ENCODE data around the gene UTS2. TPM values are rescaled to one million over a fixed set of nuclear protein-coding genes. Genes with fewer than 3 reads are reported as not detected.
A peak's percentile ranks its signal among the peaks of the same experiment; 100 is the strongest.

The UTS2 gene
- total RNA-seq (10 to 100 TPM in 1 of 5 donors, 1 to 10 TPM in 2, under 1 TPM in 2; 0.58 to 11.6 (median 1.3) TPM), total RNA-seq (0.05 to 16.1 (median 0.98) reads per million in 29 experiments)
- 2.3 TPM for total RNA-seq (2013)

DNA sequence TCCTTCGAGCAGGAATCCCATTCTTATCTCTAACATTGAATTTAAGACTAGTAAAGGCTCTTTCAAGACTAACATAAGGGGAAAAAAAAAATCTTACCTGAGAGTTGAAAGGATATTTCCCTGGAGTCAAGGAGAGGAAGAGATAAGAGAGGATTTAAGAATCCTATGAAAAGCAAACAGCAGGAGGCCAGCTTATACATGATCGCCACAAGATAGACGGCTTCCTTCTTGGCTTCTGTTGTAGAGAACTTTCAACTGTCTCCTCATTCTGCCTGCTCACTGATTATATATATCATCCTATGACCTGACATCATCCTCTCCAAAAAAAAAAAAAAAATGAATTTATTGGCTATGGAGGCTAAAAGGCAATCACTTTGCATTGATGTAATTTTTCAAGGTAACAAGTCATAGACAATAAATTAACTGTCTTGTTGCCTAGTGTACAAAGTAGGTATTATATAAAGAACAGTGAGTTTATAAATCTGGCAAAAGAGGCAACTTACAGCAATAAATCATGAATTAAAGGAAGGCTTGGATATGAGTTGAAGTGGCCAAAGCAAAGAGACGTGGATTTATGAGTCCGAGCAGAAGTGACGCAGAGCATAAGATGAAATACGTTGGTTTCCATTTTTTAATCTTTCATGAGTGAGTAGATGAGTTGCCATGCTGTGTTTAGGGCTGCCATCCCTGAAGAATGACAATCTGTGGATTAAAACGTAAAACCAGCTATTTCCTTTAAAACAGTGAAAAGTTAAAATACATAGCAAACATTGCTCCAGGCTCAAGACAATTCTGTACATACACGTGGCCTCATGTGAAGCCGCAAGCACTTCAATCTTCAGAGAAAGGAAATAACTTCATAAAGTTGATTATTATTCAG, at the start of gene UTS2:
TSS of gene UTS2 (minus strand) at position 262 of the 880 bp plus-strand sequence. CDS start at position 200, 62 bp downstream.
- CTCF ChIA-PET: no interaction called here
- Mint-ChIP-seq H3K4me1 (peaks cover 2 to 5% (median 3%) of the 10 kb centered on the region in 3 donors), H3K27me3 (peaks cover 2 to 4% of the 10 kb centered on the region in 2 donors), H3K9me3 (no peaks in the 10 kb centered on the region), H3K36me3 (peaks cover 11% of the 10 kb centered on the region), H3K4me3 (no peak within 1 kb of the TSS), H3K27ac (no peak within 1 kb of the TSS)
- no peaks in the 10 kb centered on the region for H3K27me3 ChIP-seq (replicated peaks in 1 of 2; ENCODE audit: control insufficient read depth in 2 of 2, extremely low read depth in 1 of 2, insufficient read depth in 2 of 2, low read length in 1 of 2)
- DNase-seq: no peak
- H3K4me1 ChIP-seq (ENCODE audit: control insufficient read depth in 1 of 2, extremely low read depth in 1 of 2, insufficient read depth in 2 of 2, low read length in 2 of 2): no peaks in the 10 kb centered on the region
- POLR2A ChIA-PET: no interaction called here
- H3K27ac ChIP-seq (ENCODE audit: low read length): no peak within 1 kb of the TSS
- 83% methylated on average over 4 of the region's 10 CpGs for WGBS (ENCODE audit: insufficient coverage)
- no peak for ATAC-seq (replicated peaks in 1 of 4)
- H3K36me3 ChIP-seq (ENCODE audit: control insufficient read depth in 2 of 2, extremely low read depth in 1 of 2, insufficient read depth in 1 of 2, low read length in 1 of 2): no peaks in the 10 kb centered on the region
- H3K4me3 ChIP-seq (ENCODE audit: control insufficient read depth in 1 of 2, extremely low read depth in 1 of 2, low read length in 1 of 2): no peak within 1 kb of the TSS
- no peaks in the 10 kb centered on the region for H3K9me3 ChIP-seq

- Mint-ChIP-seq H3K4me1 (peaks cover 0 to 26% (median 4%) of the 10 kb centered on the region in 3 donors), H3K27me3 (no peaks in the 10 kb centered on the region), H3K27ac (no peak overlapping the region), H3K4me3 (no peak overlapping the region), H3K36me3 (no peaks in the 10 kb centered on the region), H3K9me3 (no peaks in the 10 kb centered on the region)
- H3K4me1 ChIP-seq (ENCODE audit: control insufficient read depth in 1 of 2, extremely low read depth in 1 of 2, insufficient read depth in 2 of 2, low read length in 2 of 2): peaks cover 0 to 18% of the 10 kb centered on the region in 2 experiments
- POLR2A ChIA-PET: interaction anchor here in 1 of 2 donors (0.6 kb wide), 1 partner anchor 48 kb away, joined by 3 read pairs; no protein-coding TSS in a partner anchor
- no peak overlapping the region for H3K27ac ChIP-seq (ENCODE audit: low read length)
- CTCF ChIA-PET: interaction anchor here in 1 of 2 donors (0.6 kb wide), 1 partner anchor 321 kb away, joined by 6 read pairs; no protein-coding TSS in a partner anchor
- H3K27me3 ChIP-seq (replicated peaks in 1 of 2; ENCODE audit: control insufficient read depth in 2 of 2, extremely low read depth in 1 of 2, insufficient read depth in 2 of 2, low read length in 1 of 2): peaks cover 0 to 5% of the 10 kb centered on the region in 2 experiments
- no peak for ATAC-seq (replicated peaks in 1 of 4)
- no peak for DNase-seq
- no peaks in the 10 kb centered on the region for H3K9me3 ChIP-seq
- H3K4me3 ChIP-seq (ENCODE audit: control insufficient read depth in 1 of 2, extremely low read depth in 1 of 2, low read length in 1 of 2): no peak overlapping the region
- H3K36me3 ChIP-seq (ENCODE audit: control insufficient read depth in 2 of 2, extremely low read depth in 1 of 2, insufficient read depth in 1 of 2, low read length in 1 of 2): no peaks in the 10 kb centered on the region
- 65% methylated on average over 4 of the region's 4 CpGs for WGBS (ENCODE audit: insufficient coverage)
These were observed 46.9 kb upstream of the UTS2 start for GRCh38 chr1:7899741-7900140.

DNA sequence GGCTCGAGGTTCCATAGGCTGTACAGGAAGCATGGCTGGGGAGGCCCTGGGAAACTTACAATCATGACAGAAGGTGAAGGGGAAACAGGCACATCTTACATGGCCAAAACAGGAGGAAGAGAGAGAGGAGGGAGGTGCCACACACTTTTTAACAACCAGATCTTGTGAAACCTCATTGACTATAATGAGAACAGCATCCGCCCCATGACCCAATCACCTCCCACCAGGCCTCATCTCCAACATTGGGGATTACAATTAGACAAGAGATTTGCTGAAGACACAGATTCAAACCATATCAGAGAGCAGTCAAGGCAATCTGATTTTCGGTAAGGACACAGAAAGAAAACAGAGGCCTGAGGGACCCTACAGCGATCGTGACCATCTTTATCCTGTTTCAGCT, 46.1 kb upstream of the UTS2 start:
- 100% methylated on average over 1 of the region's 5 CpGs for WGBS (ENCODE audit: insufficient coverage)

GRCh38 chr1:7896994-7897393, 44.1 kb upstream of the UTS2 start:
- Mint-ChIP-seq H3K4me3 (no peak overlapping the region), H3K36me3 (no peaks in the 10 kb centered on the region), H3K9me3 (no peaks in the 10 kb centered on the region), H3K4me1 (peaks cover 0 to 29% (median 0%) of the 10 kb centered on the region in 3 donors), H3K27ac (no peak overlapping the region), H3K27me3 (no peaks in the 10 kb centered on the region)
- no peak for DNase-seq
- H3K4me3 ChIP-seq (ENCODE audit: control insufficient read depth in 1 of 2, extremely low read depth in 1 of 2, low read length in 1 of 2): no peak overlapping the region
- no peak overlapping the region for H3K27ac ChIP-seq (ENCODE audit: low read length)
- peaks cover 0 to 15% of the 10 kb centered on the region in 2 experiments for H3K4me1 ChIP-seq (ENCODE audit: control insufficient read depth in 1 of 2, extremely low read depth in 1 of 2, insufficient read depth in 2 of 2, low read length in 2 of 2)
- peaks cover 0 to 10% of the 10 kb centered on the region in 2 experiments for H3K27me3 ChIP-seq (replicated peaks in 1 of 2; ENCODE audit: control insufficient read depth in 2 of 2, extremely low read depth in 1 of 2, insufficient read depth in 2 of 2, low read length in 1 of 2)
- ChIA-PET CTCF (no interaction called here), POLR2A (interaction anchor here in 1 of 2 donors (0.7 kb wide), 1 partner anchor 145 kb away, joined by 3 read pairs; no protein-coding TSS in a partner anchor)
- WGBS (ENCODE audit: insufficient coverage): no CpG with 5 or more reads among the region's 1 CpG
- no peaks in the 10 kb centered on the region for H3K9me3 ChIP-seq
- ATAC-seq (replicated peaks in 1 of 4): no peak
- no peaks in the 10 kb centered on the region for H3K36me3 ChIP-seq (ENCODE audit: control insufficient read depth in 2 of 2, extremely low read depth in 1 of 2, insufficient read depth in 1 of 2, low read length in 1 of 2)

More for the DNA sequence above, 46.1 kb upstream of the UTS2 start:
- Histone ChIP-seq H3K27ac (ENCODE audit: low read length) (no peak overlapping the region), H3K4me1 (ENCODE audit: control insufficient read depth in 1 of 2, extremely low read depth in 1 of 2, insufficient read depth in 2 of 2, low read length in 2 of 2) (peaks cover 0 to 18% of the 10 kb centered on the region in 2 experiments), H3K36me3 (ENCODE audit: control insufficient read depth in 2 of 2, extremely low read depth in 1 of 2, insufficient read depth in 1 of 2, low read length in 1 of 2) (no peaks in the 10 kb centered on the region), H3K9me3 (no peaks in the 10 kb centered on the region), H3K4me3 (ENCODE audit: control insufficient read depth in 1 of 2, extremely low read depth in 1 of 2, low read length in 1 of 2) (no peak overlapping the region), H3K27me3 (replicated peaks in 1 of 2; ENCODE audit: control insufficient read depth in 2 of 2, extremely low read depth in 1 of 2, insufficient read depth in 2 of 2, low read length in 1 of 2) (peaks cover 0 to 10% of the 10 kb centered on the region in 2 experiments)
- peaks cover 0 to 26% (median 4%) of the 10 kb centered on the region in 3 donors for H3K4me1 Mint-ChIP-seq
- no peaks in the 10 kb centered on the region for H3K27me3 Mint-ChIP-seq
- POLR2A ChIA-PET: no interaction called here
- H3K9me3 Mint-ChIP-seq: no peaks in the 10 kb centered on the region
- no peak overlapping the region for H3K27ac Mint-ChIP-seq
- no peaks in the 10 kb centered on the region for H3K36me3 Mint-ChIP-seq
- H3K4me3 Mint-ChIP-seq: no peak overlapping the region
- ATAC-seq (replicated peaks in 1 of 4): no peak
- CTCF ChIA-PET: no interaction called here
- DNase-seq: peak in 1 of 35 experiments; percentile 8

DNA sequence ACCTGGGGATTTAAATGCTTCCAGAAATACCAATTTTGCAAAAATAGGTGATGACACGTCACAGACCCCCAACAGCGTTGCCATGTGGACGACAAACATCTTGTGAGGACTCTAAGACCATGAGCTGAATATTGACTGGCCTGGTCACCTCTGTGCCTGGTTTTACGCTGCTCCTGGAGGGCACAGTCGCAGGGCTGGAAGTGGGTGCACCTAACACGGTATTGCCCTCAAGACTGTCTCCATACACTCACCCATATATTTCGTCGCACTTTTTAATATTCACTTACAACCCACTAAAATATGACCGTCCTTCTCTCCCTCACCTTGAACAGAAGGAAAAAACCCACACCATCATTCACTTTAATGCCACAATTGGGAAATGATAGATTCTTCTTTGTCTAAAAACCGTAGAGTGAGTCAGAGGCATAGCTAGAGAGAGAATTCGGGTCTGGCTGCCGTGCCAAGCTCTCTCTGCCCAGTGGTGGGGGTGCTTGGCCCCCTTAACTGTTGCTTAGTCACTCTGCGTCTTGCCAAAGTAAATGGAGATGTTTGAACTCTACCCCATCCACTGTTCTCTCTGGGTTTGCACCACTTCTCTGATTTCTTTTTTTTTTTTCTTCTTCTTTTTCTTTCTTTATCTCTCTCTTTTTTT, 40.8 kb upstream of the UTS2 start:
- ChIA-PET POLR2A (interaction anchor here in 1 of 2 donors (0.7 kb wide), 1 partner anchor 325 kb away, joined by 9 read pairs; no protein-coding TSS in a partner anchor), CTCF (no interaction called here)
- Mint-ChIP-seq H3K9me3 (no peaks in the 10 kb centered on the region), H3K27ac (no peak overlapping the region), H3K4me3 (no peak overlapping the region), H3K27me3 (peaks cover 0 to 12% of the 10 kb centered on the region in 2 donors), H3K36me3 (peaks cover 8% of the 10 kb centered on the region), H3K4me1 (peaks cover 0 to 14% (median 0%) of the 10 kb centered on the region in 3 donors)
- no peak overlapping the region for H3K27ac ChIP-seq (ENCODE audit: low read length)
- peaks cover 0 to 6% of the 10 kb centered on the region in 2 experiments for H3K4me1 ChIP-seq (ENCODE audit: control insufficient read depth in 1 of 2, extremely low read depth in 1 of 2, insufficient read depth in 2 of 2, low read length in 2 of 2)
- peaks cover 0 to 13% of the 10 kb centered on the region in 2 experiments for H3K27me3 ChIP-seq (replicated peaks in 1 of 2; ENCODE audit: control insufficient read depth in 2 of 2, extremely low read depth in 1 of 2, insufficient read depth in 2 of 2, low read length in 1 of 2)
- ATAC-seq (replicated peaks in 1 of 4) (no peak), DNase-seq (no peak)
- no peaks in the 10 kb centered on the region for H3K36me3 ChIP-seq (ENCODE audit: control insufficient read depth in 2 of 2, extremely low read depth in 1 of 2, insufficient read depth in 1 of 2, low read length in 1 of 2)
- no peaks in the 10 kb centered on the region for H3K9me3 ChIP-seq
- 93% methylated on average over 8 of the region's 13 CpGs for WGBS (ENCODE audit: insufficient coverage)
- H3K4me3 ChIP-seq (ENCODE audit: control insufficient read depth in 1 of 2, extremely low read depth in 1 of 2, low read length in 1 of 2): no peak overlapping the region

DNA sequence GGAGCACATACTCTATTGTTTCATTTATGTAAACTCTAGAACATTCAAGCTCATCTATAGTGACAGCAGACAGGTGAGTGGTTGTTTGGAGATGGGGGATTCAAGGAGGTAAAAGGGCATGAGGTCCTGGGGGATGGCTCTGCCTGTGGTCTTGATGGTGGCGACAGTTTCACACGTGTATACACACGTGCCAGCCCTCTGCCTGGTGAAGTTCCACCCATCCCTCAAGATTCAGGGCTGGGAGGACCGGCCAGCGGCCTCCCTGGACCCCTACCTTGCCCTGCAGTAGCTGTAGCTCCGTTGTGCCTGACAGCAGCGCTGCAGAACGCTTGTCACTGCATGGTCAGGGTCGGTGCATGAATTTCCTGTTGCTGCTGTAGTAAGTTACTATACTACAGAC, 38.9 kb upstream of the UTS2 start:
- H3K4me1 Mint-ChIP-seq: peaks cover 0 to 14% (median 0%) of the 10 kb centered on the region in 3 donors
- ChIA-PET POLR2A (no interaction called here), CTCF (no interaction called here)
- H3K27me3 Mint-ChIP-seq: peaks cover 2 to 21% of the 10 kb centered on the region in 2 donors
- Histone ChIP-seq H3K36me3 (ENCODE audit: control insufficient read depth in 2 of 2, extremely low read depth in 1 of 2, insufficient read depth in 1 of 2, low read length in 1 of 2) (no peaks in the 10 kb centered on the region), H3K4me3 (ENCODE audit: control insufficient read depth in 1 of 2, extremely low read depth in 1 of 2, low read length in 1 of 2) (no peak overlapping the region), H3K27me3 (replicated peaks in 1 of 2; ENCODE audit: control insufficient read depth in 2 of 2, extremely low read depth in 1 of 2, insufficient read depth in 2 of 2, low read length in 1 of 2) (peaks cover 0 to 24% of the 10 kb centered on the region in 2 experiments), H3K4me1 (ENCODE audit: control insufficient read depth in 1 of 2, extremely low read depth in 1 of 2, insufficient read depth in 2 of 2, low read length in 2 of 2) (peaks cover 0 to 5% of the 10 kb centered on the region in 2 experiments), H3K9me3 (no peaks in the 10 kb centered on the region), H3K27ac (ENCODE audit: low read length) (no peak overlapping the region)
- no peak overlapping the region for H3K4me3 Mint-ChIP-seq
- H3K36me3 Mint-ChIP-seq: peaks cover 10% of the 10 kb centered on the region
- no peak overlapping the region for H3K27ac Mint-ChIP-seq
- H3K9me3 Mint-ChIP-seq: no peaks in the 10 kb centered on the region
- 56% methylated on average over 5 of the region's 9 CpGs for WGBS (ENCODE audit: insufficient coverage)
- no peak for DNase-seq
- no peak for ATAC-seq (replicated peaks in 1 of 4)

All from T-cell (primary cell).